HG02798 (cell line): ENCODE measurements around the gene INPP5B.

Experiments
- ATAC-seq: cut with Tn5 transposase; IDR thresholded peaks from one replicate; pipeline ENCODE4 v1.9.1; 2021; ENCODE audit warnings: mild to moderate bottlenecking; ENCODE audit not compliant: unreplicated experiment, poor library complexity

The INPP5B gene

GRCh38 chr1:37879865-37880264 lies 67.0 kb downstream of the INPP5B start:
- no peak for ATAC-seq

- ATAC-seq: no peak
Measured at GRCh38 chr1:37878071-37878470, 68.8 kb downstream of the INPP5B start.

- no peak for ATAC-seq
Measured at GRCh38 chr1:37875833-37876232, 71.0 kb downstream of the INPP5B start.

- ATAC-seq: no peak
Measured at GRCh38 chr1:37872692-37873091, 74.2 kb downstream of the INPP5B start.

- ATAC-seq: no peak
Measured at GRCh38 chr1:37868466-37868865, 78.4 kb downstream of the INPP5B start.

GRCh38 chr1:37867784-37868183 lies 79.1 kb downstream of the INPP5B start:
- ATAC-seq: no peak

- ATAC-seq: no peak
Measured at GRCh38 chr1:37866491-37866890, 80.4 kb downstream of the INPP5B start.

GRCh38 chr1:37865348-37866120 lies 81.3 kb downstream of the INPP5B start:
- ATAC-seq: no peak

- ATAC-seq: no peak
Measured at GRCh38 chr1:37862330-37862729, 84.5 kb downstream of the INPP5B start.

GRCh38 chr1:37861151-37861550 lies 85.7 kb downstream of the INPP5B start:
- ATAC-seq: no peak

- no peak for ATAC-seq
Measured at GRCh38 chr1:37860346-37860666, 86.5 kb downstream of the INPP5B start.

GRCh38 chr1:37859507-37860345 lies 87.1 kb downstream of the INPP5B start, which contains the start of gene MTF1:
Gene MTF1, minus strand, starts transcription at chr1:37859592. Its CDS starts 1,934 bp downstream, at chr1:37857658.
- peak; percentile 98 for ATAC-seq

GRCh38 chr1:37858931-37859506 lies 87.8 kb downstream of the INPP5B start:
- ATAC-seq: peak; percentile 25

GRCh38 chr1:37854406-37854805 lies 92.4 kb downstream of the INPP5B start:
- ATAC-seq: no peak

- ATAC-seq: no peak
Measured at GRCh38 chr1:37853157-37853556, 93.7 kb downstream of the INPP5B start.

GRCh38 chr1:37851782-37852210 lies 95.1 kb downstream of the INPP5B start:
- ATAC-seq: no peak

- ATAC-seq: no peak
Measured at GRCh38 chr1:37851262-37851661, 95.6 kb downstream of the INPP5B start.

GRCh38 chr1:37850352-37850955 lies 96.4 kb downstream of the INPP5B start:
- no peak for ATAC-seq

- ATAC-seq: no peak
Measured at GRCh38 chr1:37849480-37849879, 97.4 kb downstream of the INPP5B start.

GRCh38 chr1:37846647-37847339 lies 100.1 kb downstream of the INPP5B start:
- no peak for ATAC-seq
